Activated CD4-positive, alpha-beta T cell treated with anti-CD3 and anti-CD28 coated beads, Interleukin-2, Interleukin-6, amounts not matched to agents 100 ng/mL and 50 ng/mL, durations not matched to agents 16 hours and 8 hours (primary cell): ENCODE data around the gene IRF2BP2.
"Not testable (repeated sequence)": the region's sequence is repeated elsewhere in the genome, so short reads cannot be mapped to it uniquely, and the experiment has no call there.

Experiments
- DNase-seq: peaks from one replicate; pipeline ENCODE4 v3.0.0-alpha.2; 2020

The IRF2BP2 gene

DNA sequence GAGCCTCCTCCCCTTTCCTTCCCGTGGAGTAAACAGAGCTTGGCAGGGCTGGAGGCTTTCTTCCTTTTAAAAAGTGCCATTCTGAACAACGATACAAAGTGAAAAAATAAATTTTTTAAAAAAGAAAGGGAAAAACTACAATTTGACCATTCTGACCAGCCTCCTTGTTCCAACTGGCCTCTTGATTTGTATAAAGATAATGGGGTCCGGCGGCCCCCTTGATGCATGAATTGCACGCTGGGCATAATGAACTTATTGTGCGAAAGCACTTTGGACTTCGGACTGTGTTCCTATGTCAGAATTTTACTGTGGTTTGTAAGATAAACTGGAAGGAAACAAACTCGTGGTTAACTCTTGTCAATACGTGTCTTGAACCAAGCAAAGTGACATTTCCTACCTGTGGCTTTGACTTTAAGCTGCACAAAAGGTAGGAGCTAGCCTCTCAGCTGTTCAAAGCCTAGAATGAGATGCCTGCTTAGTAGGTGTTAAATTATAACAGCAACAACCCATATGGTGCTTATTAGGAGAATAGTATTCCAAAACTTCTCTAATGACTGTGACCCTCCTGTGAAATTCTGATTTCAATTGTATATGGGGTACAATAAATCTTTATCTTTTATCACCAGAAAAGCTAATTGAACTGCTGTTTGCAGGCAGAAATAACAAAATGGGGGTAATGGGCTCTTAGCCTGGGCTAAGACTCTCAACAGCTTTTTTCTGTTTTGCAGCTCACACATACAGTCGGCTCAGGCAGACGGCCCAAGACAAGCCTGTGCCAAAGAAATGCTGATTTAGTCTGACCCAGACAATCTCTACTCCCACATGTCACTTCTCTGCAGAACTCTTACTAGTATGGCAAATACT lies 9.3 kb downstream of the IRF2BP2 start:
- DNase-seq: peak; percentile 62

DNA sequence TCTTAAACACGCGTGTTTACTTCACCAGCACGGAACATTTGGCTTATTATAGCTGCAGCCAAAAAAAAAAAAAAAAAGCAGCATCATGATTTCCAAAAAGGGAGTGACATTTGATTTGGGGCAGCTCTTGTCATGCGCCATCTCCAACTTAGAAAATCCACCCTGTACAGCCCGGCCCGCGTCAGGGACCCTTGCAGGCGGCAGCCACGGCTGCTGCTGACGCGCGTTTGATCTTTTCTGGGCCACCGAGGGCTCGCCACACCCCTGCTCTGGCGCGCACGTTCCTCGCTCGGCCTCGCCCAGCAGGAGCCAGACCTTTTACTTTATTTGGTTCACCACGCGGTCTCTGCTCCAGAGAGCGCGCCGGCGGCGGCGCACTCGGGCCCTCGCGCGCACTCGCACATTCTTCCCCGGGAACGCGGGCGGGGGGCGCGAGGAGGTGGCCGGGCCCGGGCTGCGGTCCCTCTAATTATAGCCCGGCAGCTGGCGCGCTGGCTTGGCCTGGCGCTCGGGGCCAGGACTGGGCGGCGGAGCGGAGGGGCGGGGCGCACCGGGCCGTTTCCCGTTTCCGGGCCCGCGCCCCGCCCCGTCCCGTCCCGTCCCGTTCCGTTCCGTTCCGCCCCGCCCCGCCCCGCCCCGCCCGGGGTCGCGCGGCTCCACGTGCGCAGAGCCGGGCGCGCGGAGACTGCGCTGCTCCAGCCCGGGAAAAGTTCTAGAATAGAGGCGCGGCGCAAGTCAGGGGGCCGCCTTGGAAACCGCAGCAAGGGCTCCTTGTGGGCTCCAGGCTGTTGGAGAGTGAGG lies 10.2 kb downstream of the IRF2BP2 start:
- DNase-seq: peak; percentile 84

GRCh38 chr1:234598974-234599616 lies 10.9 kb downstream of the IRF2BP2 start:
- DNase-seq: no peak

- peak; percentile 76 for DNase-seq
Measured at GRCh38 chr1:234597894-234598293, 12.1 kb downstream of the IRF2BP2 start.

GRCh38 chr1:234595899-234596298 lies 14.1 kb downstream of the IRF2BP2 start:
- no peak for DNase-seq

DNA sequence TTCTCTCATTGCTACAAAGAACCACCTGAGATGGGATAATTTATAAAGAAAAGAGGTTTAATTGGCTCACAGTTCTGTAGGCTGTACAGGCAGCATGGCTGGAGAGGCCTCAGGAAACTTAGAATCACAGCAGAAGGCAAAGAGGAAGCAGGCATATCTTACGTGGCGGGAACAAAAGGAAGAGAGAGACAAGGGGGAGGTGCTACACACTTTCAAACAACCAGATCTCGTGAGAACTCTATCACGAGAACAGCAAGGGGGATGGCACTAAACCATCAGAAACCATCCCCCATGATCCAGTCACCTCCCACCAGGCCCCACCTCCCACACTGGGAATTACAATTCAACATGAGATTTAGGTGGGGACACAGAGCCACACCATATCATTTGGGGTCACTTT lies 15.4 kb downstream of the IRF2BP2 start:
- not testable (repeated sequence) for DNase-seq

GRCh38 chr1:234593771-234594504 lies 16.0 kb downstream of the IRF2BP2 start:
- no peak for DNase-seq

DNA sequence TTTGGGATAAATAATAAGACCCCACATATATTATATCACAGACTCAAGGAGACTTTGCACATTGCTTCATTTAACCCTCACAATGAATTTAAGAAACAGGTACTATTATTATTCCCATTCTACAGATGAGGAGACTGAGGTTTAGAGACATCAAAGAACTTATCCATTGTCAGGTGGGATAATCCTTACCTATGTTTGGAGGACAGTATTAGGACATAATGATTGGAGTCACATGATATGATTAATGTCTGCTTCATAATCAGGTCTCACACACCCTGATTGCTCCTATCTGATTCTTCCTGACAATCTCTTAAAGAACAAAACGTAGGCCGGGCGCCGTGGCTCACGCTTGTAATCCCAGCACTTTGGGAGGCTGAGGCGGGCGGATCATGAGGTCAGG lies 16.9 kb downstream of the IRF2BP2 start:
- DNase-seq: no peak

DNA sequence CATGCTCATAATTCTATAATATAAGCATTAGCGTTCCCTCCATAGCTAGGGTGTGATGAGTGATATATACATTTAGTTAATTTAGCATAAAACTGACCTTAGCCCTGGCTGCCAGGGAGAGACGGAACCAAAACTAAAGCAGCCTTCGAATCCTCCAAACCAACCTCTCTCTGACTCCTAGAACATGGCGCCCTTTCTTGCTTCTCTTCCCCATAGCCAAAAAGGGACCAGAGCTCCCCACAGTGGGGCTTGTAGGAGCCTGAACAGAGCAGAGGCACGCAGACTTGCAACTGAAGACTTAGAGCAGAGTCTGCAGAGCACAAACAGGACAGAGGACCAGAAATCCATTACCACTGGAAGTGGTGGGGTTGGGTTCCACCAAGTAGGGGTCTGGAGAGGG lies 17.7 kb downstream of the IRF2BP2 start:
- no peak for DNase-seq

GRCh38 chr1:234591131-234591530 lies 18.8 kb downstream of the IRF2BP2 start:
- DNase-seq: no peak

DNA sequence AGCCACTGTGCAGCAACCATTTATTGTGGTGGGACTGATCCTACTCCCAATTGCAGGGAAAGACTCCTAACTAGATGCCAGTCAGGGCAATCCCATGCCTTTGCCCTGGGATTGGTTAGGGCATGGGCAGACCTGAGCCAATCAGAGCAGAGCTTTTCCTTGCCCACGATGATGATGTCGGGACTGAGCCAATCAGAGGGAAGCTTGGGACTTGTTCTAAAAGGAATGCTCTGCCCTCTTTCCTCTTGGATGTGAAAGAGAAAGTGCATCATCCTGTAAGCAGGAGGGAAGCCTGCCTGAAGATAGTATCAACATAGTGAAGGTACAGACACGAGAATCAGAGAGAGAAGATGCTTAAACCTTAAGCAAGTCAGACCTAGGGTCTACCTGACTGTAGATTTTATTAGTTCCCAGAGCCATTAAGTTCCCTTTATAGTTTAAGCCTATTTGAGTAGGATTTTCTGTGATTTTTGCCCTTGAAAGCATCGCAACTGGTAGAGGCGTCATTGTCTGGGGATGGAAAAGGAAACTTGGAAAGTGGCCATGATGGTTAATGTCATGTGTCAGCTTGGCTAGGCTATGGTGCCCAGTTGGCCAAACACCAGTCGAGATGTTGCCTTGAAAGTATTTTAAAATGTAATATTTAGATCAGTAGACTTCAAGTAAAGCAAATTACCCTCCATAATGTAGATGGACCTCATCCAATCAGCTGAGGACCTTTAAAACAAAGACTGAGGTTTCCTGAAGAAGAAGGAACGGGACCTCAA lies 19.9 kb downstream of the IRF2BP2 start:
- DNase-seq: no peak

DNA sequence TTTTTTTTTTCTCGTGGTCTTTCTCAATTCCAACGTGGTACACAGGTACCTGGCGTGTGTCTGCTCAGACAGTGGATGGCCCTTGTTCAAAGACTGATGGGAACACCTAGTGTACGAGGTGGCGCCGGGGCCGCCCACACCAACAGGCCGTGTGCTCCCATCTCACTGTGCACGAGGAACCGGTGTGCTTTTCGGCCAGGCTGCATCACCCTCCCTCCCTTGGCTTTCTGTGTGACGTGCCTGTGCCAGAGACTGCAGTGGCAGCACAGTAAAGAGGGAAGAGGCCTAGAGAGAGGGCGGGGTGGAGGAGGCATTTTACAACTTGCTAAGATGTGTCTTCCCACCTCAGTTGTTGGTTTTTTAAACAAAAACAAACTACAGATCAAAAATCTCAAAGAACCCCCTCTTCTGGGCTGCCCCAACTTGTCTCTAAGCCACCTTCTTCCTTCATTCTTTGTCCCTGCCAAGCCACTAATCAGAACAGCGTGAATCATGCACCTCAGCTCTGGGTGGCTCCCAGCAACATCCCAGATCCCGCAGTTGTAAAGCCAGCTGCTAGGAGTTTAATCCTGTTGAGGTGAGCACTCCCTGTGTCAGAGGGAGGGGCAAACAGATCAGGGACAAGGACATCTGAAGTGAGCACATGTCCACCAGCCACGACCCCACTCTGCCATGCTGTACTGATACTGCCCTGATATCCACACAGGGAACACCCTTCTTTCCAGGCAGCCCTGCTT lies 20.7 kb downstream of the IRF2BP2 start:
- DNase-seq: no peak

GRCh38 chr1:234588386-234588785 lies 21.6 kb downstream of the IRF2BP2 start:
- DNase-seq: no peak

DNA sequence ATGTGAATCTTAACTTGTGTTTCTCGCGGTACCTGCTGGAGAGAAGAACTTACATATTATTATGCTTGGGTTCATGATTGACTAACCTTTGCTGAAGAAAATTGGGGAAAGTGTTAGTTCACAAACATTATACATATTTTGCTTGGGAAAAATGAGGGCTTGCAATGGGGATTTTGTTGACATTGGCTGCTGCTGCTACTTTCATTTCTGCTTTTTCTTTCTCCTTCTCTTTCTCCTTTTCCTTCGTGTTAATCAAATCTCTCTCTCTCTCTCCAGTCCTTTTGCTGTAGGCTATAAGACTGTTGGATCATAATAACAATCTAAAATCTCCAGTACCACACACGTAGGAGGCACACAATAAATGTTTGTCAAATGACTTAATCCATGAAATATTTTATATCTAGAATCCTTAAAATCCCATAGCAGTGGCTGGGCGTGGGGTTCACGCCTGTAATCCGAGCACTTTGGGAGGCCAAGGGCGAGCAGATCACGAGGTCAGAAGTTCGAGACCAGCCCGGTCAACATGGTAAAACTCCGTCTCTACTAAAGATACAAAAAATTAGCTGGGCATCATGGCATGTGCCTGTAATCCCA lies 23.0 kb downstream of the IRF2BP2 start:
- no peak for DNase-seq

DNA sequence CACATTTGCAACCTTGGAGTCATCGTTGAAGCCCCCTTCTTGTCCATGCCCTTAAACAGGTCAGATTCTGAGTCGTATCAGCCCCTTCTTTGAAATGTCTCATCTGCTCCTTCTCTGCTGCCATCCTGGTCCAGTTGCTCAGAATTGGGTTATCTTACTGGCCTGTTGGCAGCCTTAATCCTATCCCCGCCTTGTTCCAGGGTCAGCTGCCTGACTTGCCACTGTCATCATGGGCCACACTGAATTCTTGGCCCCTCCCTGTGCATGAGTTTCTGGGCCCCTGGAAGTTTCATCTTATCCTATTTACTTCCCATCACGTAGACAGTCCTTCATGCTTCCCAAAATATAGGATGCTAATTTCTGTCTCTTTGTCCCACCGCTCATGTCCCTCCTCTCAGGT lies 23.7 kb downstream of the IRF2BP2 start:
- no peak for DNase-seq

DNA sequence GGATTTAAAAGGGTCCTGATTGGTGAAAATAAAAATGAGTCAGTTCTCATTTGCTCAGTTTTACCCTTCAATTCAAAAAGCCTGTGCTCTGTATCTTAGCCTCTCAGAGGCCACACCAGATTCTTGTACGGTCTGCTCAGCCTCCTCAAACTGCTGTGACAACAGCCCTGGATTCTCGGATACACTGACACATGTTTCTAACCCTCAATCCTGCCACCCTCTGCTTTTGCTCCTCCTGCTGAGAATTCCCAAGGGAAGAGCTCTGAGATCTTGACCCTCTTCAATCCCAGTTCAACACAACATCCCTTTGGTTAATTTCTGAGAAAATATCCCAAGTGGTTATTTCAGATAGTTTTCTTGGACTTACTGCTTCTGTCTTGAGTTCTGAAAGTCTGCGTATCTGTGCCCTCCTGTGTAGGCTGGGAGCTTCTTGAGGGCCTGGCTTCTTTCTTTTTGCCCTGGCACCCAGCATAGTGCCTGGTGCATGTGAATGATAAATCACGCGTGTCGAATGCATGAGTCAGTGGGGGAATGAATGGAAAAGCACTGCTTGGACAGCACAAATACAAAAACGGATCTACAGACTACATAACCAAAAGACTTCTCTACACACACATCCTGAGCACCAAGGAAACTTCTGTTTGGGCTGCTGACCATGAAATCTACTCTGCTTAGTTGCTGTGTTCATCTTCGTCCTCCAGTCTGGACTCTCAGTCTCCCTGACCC lies 24.5 kb downstream of the IRF2BP2 start:
- no peak for DNase-seq

GRCh38 chr1:234584926-234585325 lies 25.1 kb downstream of the IRF2BP2 start:
- no peak for DNase-seq

DNA sequence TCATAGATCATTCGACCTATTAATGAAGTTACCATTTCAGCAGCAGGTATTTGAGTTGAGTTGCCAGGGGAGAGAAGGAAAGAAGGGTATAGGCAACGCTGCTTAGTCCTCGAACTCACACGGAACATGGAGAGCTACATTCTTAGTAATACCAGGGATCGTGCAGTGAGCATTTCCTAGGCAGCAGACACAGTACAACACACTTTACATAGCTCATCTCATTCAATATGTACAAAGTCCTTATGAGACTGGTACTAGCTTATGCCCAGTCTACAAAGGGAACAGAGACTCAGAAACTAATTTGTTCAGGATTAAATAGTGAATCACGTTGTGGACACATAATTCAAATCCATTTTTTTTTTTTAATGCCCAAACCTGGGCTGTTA lies 25.6 kb downstream of the IRF2BP2 start:
- DNase-seq: no peak

DNA sequence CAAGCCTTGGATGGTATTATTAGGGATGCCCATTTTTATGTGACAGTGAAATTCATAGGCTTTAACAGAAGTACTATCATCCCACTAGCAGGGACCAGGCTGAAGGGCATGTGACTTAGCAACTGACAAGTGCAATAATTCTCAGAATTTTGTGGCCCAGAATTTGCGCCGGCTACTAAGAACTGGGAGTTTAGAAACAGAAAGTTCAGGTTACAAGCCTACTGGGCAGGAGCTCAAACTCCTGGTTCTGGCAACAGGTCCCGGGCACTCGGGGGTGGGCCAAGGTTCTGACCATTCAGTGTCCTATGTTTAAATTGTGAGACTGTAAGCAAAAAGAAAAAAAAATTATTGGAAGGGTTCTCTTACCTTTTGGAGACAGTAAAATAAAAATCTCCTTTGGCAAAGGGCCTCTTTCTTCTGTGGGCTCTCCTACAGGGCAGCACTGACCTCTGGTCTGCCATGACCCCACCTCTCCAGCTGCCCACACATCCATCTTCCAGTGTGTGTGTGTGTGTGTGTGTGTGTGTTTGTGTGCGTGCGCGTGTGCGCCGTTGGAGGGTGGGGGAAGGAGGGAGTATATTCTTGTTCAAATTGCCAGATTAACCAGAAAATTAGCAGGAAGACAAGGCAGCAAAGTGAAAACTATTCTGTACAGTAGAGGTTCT lies 26.1 kb downstream of the IRF2BP2 start:
- DNase-seq: peak; percentile 20
